DND-41 (cell line): ENCODE results near the gene RFX5.

Source experiments
- ATAC-seq: fragments of 200-7000 bp; cut with Tn5 transposase; 3 replicates; pipeline ENCODE4 v1.9.1; 2021; ENCODE audit warnings: low read depth; ENCODE audit not compliant: insufficient read depth
- DNase-seq: peaks from one replicate; pipeline ENCODE4 v3.0.0-alpha.2; 2020
- H2AFZ ChIP-seq: 2 replicates; pipeline ENCODE4 v1.6.0; 2012; ENCODE audit warnings: low read depth, low read length
- H3K27ac ChIP-seq: 2 replicates; pipeline ENCODE4 v1.5.1; 2012; ENCODE audit warnings: low read length, inconsistent platforms
- H3K27me3 ChIP-seq: fragments of 200-600 bp; sonication (generic); 2 replicates; pipeline ENCODE4 v1.6.0; 2012; ENCODE audit warnings: low read length, mild to moderate bottlenecking, inconsistent platforms; ENCODE audit not compliant: insufficient read depth, poor library complexity
- H3K36me3 ChIP-seq: 2 replicates; pipeline ENCODE4 v1.5.1; 2012; ENCODE audit warnings: low read length, inconsistent platforms; ENCODE audit not compliant: insufficient read depth
- H3K4me1 ChIP-seq: 2 replicates; pipeline ENCODE4 v1.5.1; 2012; ENCODE audit warnings: mild to moderate bottlenecking, low read length; ENCODE audit not compliant: insufficient read depth
- H3K4me2 ChIP-seq: 2 replicates; pipeline ENCODE4 v1.6.0; 2012; ENCODE audit warnings: mild to moderate bottlenecking, moderate library complexity, low read length, inconsistent platforms; ENCODE audit not compliant: insufficient read depth
- H3K4me3 ChIP-seq, 2 experiments: fragments of 200-600 bp in 1 of 2; shearing (Covaris generic) in 1 of 2; 2 replicates each; pipeline ENCODE4 v1.5.1; 2012 to 2016; ENCODE audit warnings: inconsistent platforms in 2 of 2, low read length in 2 of 2, mild to moderate bottlenecking in 2 of 2, low read depth in 1 of 2, moderate library complexity in 1 of 2
- H3K79me2 ChIP-seq: 2 replicates; pipeline ENCODE4 v1.6.0; 2012; ENCODE audit warnings: low read length, inconsistent platforms; ENCODE audit not compliant: insufficient read depth
- H3K9ac ChIP-seq: 2 replicates; pipeline ENCODE4 v1.6.0; 2012; ENCODE audit warnings: low read depth, mild to moderate bottlenecking, inconsistent platforms, low read length, moderate library complexity
- H3K9me3 ChIP-seq: 2 replicates; pipeline ENCODE4 v1.5.1; 2012; ENCODE audit warnings: low read length, moderate library complexity, mild to moderate bottlenecking, inconsistent platforms; ENCODE audit not compliant: insufficient read depth, severe bottlenecking
- H4K20me1 ChIP-seq: 2 replicates; pipeline ENCODE4 v1.6.0; 2012; ENCODE audit warnings: low read length; ENCODE audit not compliant: insufficient read depth
- CTCF ChIP-seq: IDR thresholded peaks from 2 replicates; pipeline ENCODE4 v1.5.1; 2012; ENCODE audit warnings: borderline replicate concordance, low read length, moderate library complexity, mild to moderate bottlenecking; ENCODE audit not compliant: poor library complexity, severe bottlenecking; ENCODE audit errors: extremely low read depth
- EZH2 ChIP-seq: IDR thresholded peaks from 3 replicates; pipeline ENCODE4 v1.6.1; 2012; ENCODE audit warnings: borderline replicate concordance, low read depth, mild to moderate bottlenecking, moderate library complexity, low read length, inconsistent platforms; ENCODE audit not compliant: severe bottlenecking

RFX5 gene

GRCh38 chr1:151336556-151336955, 10.5 kb downstream of the RFX5 start:
- DNase-seq = no peak
- no peaks in the 10 kb centered on the region for H3K79me2 ChIP-seq
- TF ChIP-seq EZH2 (no peak), CTCF (no peak)

GRCh38 chr1:151334822-151335221, 12.2 kb downstream of the RFX5 start:
- H3K36me3 ChIP-seq = no peaks in the 10 kb centered on the region
- no peaks in the 10 kb centered on the region for H3K9me3 ChIP-seq
- no peak overlapping the region for H3K9ac ChIP-seq
- H4K20me1 ChIP-seq = no peaks in the 10 kb centered on the region
- H2AFZ ChIP-seq = no peak overlapping the region
- H3K4me3 ChIP-seq = no peak overlapping the region
- H3K27me3 ChIP-seq = no peaks in the 10 kb centered on the region
- DNase-seq = no peak
- no peak for ATAC-seq
- H3K27ac ChIP-seq = no peak overlapping the region
- no peak for TF ChIP-seq EZH2
- TF ChIP-seq CTCF = no peak
- no peaks in the 10 kb centered on the region for H3K79me2 ChIP-seq
- no peak overlapping the region for H3K4me2 ChIP-seq
- no peaks in the 10 kb centered on the region for H3K4me1 ChIP-seq

More at GRCh38 chr1:151336556-151336955, 10.5 kb downstream of the RFX5 start:
- Histone ChIP-seq H3K36me3 (peaks cover 4% of the 10 kb centered on the region; the same call in 1 of the 2 replicates), H3K27me3 (no peaks in the 10 kb centered on the region), H3K9me3 (no peaks in the 10 kb centered on the region), H3K4me1 (peaks cover 2% of the 10 kb centered on the region; the same call in 1 of the 2 replicates), H3K9ac (no peak overlapping the region), H3K4me2 (no peak overlapping the region), H4K20me1 (no peaks in the 10 kb centered on the region), H2AFZ (no peak overlapping the region), H3K4me3 (no peak overlapping the region), H3K27ac (no peak overlapping the region)
- no peak for ATAC-seq

- Histone ChIP-seq H3K9ac (peak overlapping the region; percentile 78), H4K20me1 (peaks cover 6% of the 10 kb centered on the region; the same call in 1 of the 2 replicates), H3K36me3 (peaks cover 22% of the 10 kb centered on the region), H3K4me3 (peak overlapping the region; percentile 55 to 66; a peak in 3 of 4 replicates), H3K79me2 (peaks cover 31% of the 10 kb centered on the region), H3K27ac (peak overlapping the region; percentile 89), H3K9me3 (no peaks in the 10 kb centered on the region), H3K27me3 (no peaks in the 10 kb centered on the region), H3K4me2 (peak overlapping the region; percentile 88), H3K4me1 (peaks cover 27% of the 10 kb centered on the region), H2AFZ (peak overlapping the region; percentile 86)
- TF ChIP-seq CTCF (no peak), EZH2 (no peak)
- ATAC-seq (peak; percentile 5; the same call in 1 of the 3 replicates), DNase-seq (no peak)
These were observed 19.0 kb downstream of the RFX5 start for GRCh38 chr1:151327903-151328674.
